ENCODE results near the gene MED13. TPM values are rescaled to one million over a fixed set of nuclear protein-coding genes. Genes with fewer than 3 reads are reported as not detected.

Gene MED13
- total RNA-seq, 4 donors from 2014 or later, result 54.2 to 83.6 (median 61.8) TPM

GRCh38 chr17:62062302-62062701 is 2.8 kb downstream of the MED13 start:
- DNase-seq (ENCODE audit: low spot score in 2 of 2), result no peak
- WGBS, 2 donors, result 7 to 10% methylated on average over 1 of the region's 1 CpG
- intact Hi-C loops (cut with DNase I; ENCODE audit: low total_unique reads), result loop anchor here (5.0 kb wide), 1 partner anchor 190 kb away; no protein-coding TSS in a partner anchor

GRCh38 chr17:62059414-62059813 is 5.7 kb downstream of the MED13 start:
- intact Hi-C loops (cut with DNase I; ENCODE audit: low total_unique reads), result no loop called here
- WGBS, 2 donors, result 76 to 82% methylated on average over 3 of the region's 3 CpGs
- H3K4me3 ChIP-seq (ENCODE audit: low read depth, poor library complexity, severe bottlenecking), result no peak overlapping the region
- no peak for DNase-seq (ENCODE audit: low spot score in 2 of 2)
- TF ChIP-seq CTCF (IDR thresholded peaks at IDR 0.05), result no peak
- TF ChIP-seq POLR2A (IDR thresholded peaks at IDR 0.05), result no peak

More at GRCh38 chr17:62062302-62062701, 2.8 kb downstream of the MED13 start:
- TF ChIP-seq CTCF (IDR thresholded peaks at IDR 0.05) (no peak), POLR2A (IDR thresholded peaks at IDR 0.05) (no peak)
- no peak overlapping the region for H3K4me3 ChIP-seq (ENCODE audit: low read depth, poor library complexity, severe bottlenecking)

- no peak for DNase-seq (ENCODE audit: low spot score in 2 of 2)
- intact Hi-C loops (cut with DNase I; ENCODE audit: low total_unique reads), result no loop called here
- 67 to 70% methylated on average over 4 of the region's 4 CpGs for WGBS, 2 donors
These were observed 6.5 kb downstream of the MED13 start for GRCh38 chr17:62058611-62059010.

GRCh38 chr17:62057696-62058095 is 7.4 kb downstream of the MED13 start:
- no peak overlapping the region for H3K4me3 ChIP-seq (ENCODE audit: low read depth, poor library complexity, severe bottlenecking)
- DNase-seq (ENCODE audit: low spot score in 2 of 2), result no peak
- 67 to 75% methylated on average over 1 of the region's 1 CpG for WGBS, 2 donors
- intact Hi-C loops (cut with DNase I; ENCODE audit: low total_unique reads), result no loop called here
- TF ChIP-seq POLR2A (IDR thresholded peaks at IDR 0.05) (no peak), CTCF (IDR thresholded peaks at IDR 0.05) (no peak)

More at GRCh38 chr17:62058611-62059010, 6.5 kb downstream of the MED13 start:
- TF ChIP-seq POLR2A (IDR thresholded peaks at IDR 0.05), result no peak
- no peak for TF ChIP-seq CTCF (IDR thresholded peaks at IDR 0.05)
- no peak overlapping the region for H3K4me3 ChIP-seq (ENCODE audit: low read depth, poor library complexity, severe bottlenecking)

- DNase-seq (ENCODE audit: low spot score in 2 of 2), result no peak
- 69 to 77% methylated on average over 2 of the region's 2 CpGs for WGBS, 2 donors
- TF ChIP-seq CTCF (IDR thresholded peaks at IDR 0.05), result no peak
- TF ChIP-seq POLR2A (IDR thresholded peaks at IDR 0.05), result no peak
- no peak overlapping the region for H3K4me3 ChIP-seq (ENCODE audit: low read depth, poor library complexity, severe bottlenecking)
- intact Hi-C loops (cut with DNase I; ENCODE audit: low total_unique reads), result no loop called here
These were observed 12.2 kb downstream of the MED13 start for GRCh38 chr17:62052765-62053338.

- no peak for TF ChIP-seq CTCF (IDR thresholded peaks at IDR 0.05)
- TF ChIP-seq POLR2A (IDR thresholded peaks at IDR 0.05), result no peak
- DNase-seq (ENCODE audit: low spot score in 2 of 2), result no peak
- 52 to 63% methylated on average over 2 of the region's 2 CpGs for WGBS, 2 donors
- no peak overlapping the region for H3K4me3 ChIP-seq (ENCODE audit: low read depth, poor library complexity, severe bottlenecking)
- intact Hi-C loops (cut with DNase I; ENCODE audit: low total_unique reads), result no loop called here
These were observed 14.0 kb downstream of the MED13 start for GRCh38 chr17:62051053-62051452.
